Hepatocyte (in vitro differentiated cells): ENCODE results near the gene KRT32.

Source experiments
- EZH2 ChIP-seq: fragments of 200-600 bp; sonication (generic); IDR thresholded peaks from 2 replicates; pipeline ENCODE4 v1.6.1; 2016; ENCODE audit warnings: antibody characterized with exemption, mild to moderate bottlenecking, borderline replicate concordance
- TF ChIP-seq, protein P1 (sequence below): fragments of 200-600 bp; sonication (generic); IDR thresholded peaks from 2 replicates; pipeline ENCODE4 v1.5.1; 2016; ENCODE audit warnings: antibody characterized with exemption, mild to moderate bottlenecking; ENCODE audit not compliant: poor library complexity

DNA sequence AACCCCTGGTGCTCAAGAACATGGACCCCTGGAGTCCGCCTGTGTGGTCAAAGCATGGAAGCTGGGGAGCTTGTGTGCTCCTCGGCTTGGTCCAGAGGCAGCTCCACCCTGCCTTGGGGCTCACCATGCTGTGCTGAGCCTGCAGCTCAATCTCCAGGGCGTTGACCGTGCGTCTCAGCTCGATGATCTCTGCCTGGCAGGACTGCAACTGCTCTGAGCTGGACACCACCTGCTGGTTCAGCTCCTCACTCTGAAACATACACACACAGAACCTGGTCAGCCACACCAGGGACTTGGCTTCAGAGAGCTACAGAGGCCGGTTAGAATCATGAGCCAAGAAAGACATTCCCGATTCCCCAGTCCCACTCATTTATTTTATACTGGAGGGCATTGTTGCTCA lies 11.1 kb upstream of the KRT32 start:
- TF ChIP-seq, protein P1, sequence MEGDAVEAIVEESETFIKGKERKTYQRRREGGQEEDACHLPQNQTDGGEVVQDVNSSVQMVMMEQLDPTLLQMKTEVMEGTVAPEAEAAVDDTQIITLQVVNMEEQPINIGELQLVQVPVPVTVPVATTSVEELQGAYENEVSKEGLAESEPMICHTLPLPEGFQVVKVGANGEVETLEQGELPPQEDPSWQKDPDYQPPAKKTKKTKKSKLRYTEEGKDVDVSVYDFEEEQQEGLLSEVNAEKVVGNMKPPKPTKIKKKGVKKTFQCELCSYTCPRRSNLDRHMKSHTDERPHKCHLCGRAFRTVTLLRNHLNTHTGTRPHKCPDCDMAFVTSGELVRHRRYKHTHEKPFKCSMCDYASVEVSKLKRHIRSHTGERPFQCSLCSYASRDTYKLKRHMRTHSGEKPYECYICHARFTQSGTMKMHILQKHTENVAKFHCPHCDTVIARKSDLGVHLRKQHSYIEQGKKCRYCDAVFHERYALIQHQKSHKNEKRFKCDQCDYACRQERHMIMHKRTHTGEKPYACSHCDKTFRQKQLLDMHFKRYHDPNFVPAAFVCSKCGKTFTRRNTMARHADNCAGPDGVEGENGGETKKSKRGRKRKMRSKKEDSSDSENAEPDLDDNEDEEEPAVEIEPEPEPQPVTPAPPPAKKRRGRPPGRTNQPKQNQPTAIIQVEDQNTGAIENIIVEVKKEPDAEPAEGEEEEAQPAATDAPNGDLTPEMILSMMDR: no peak
- no peak for TF ChIP-seq EZH2
